A549 (cell line): ENCODE measurements around the gene VPS26B. TPM values are rescaled to one million over a fixed set of nuclear protein-coding genes. Genes with fewer than 3 reads are reported as not detected.

Source experiments
- ATAC-seq, 2 experiments: fragments of 200-7000 bp in 1 of 2; fragments of >200 bp in 1 of 2; cut with Nextera tagmentation in 1 of 2; cut with Tn5 transposase in 1 of 2; 3 replicates each; pipeline versions ENCODE4 v1.8.0 to v1.9.1; 2018 to 2020; ENCODE audit warnings: mild to moderate bottlenecking in 1 of 2, moderate library complexity in 1 of 2
- CTCF ChIA-PET: fragments of 300-600 bp; sonication (Branson Sonifier 250); formaldehyde crosslinking; extraction: SDS; loops from one replicate; lab custom pipeline; 2021; ENCODE audit warnings: antibody characterized with exemption, inconsistent platforms; lab: Yijun Ruan, JAX
- POLR2A ChIA-PET: fragments of 350-600 bp; formaldehyde crosslinking; extraction: SDS; loops from one replicate; lab custom pipeline; 2021; ENCODE audit warnings: antibody characterized with exemption, inconsistent platforms; lab: Yijun Ruan, JAX
- DNase-seq, 2 experiments: peaks; one replicate each; pipeline versions ENCODE4 v3.0.0 to v3.0.0-alpha.2; 2011 to 2016; ENCODE audit warnings: low read depth in 1 of 2, low spot score in 1 of 2
- FAIRE-seq: peaks from 2 replicates; lab custom pipeline; 2011; peaks lifted over from hg19 to GRCh38; lab: Jason Lieb, UNC
- H3K27ac ChIP-seq, 2 experiments: fragments of >200 bp; sonication (Bioruptor Twin); formaldehyde crosslinking; 3 replicates each; pipeline ENCODE4 v1.5.1; 2016 to 2017
- H3K4me1 ChIP-seq: fragments of >200 bp; sonication (Bioruptor Twin); formaldehyde crosslinking; 3 replicates; pipeline ENCODE4 v1.6.1; 2016
- H3K4me2 ChIP-seq: fragments of >200 bp; sonication (Bioruptor Twin); formaldehyde crosslinking; 3 replicates; pipeline ENCODE4 v1.6.1; 2016
- H3K4me3 ChIP-seq: fragments of >200 bp; sonication (Bioruptor Twin); formaldehyde crosslinking; 3 replicates; pipeline ENCODE4 v1.5.1; 2016
- H3K9me3 ChIP-seq: fragments of >200 bp; sonication (Bioruptor Twin); formaldehyde crosslinking; 3 replicates; pipeline ENCODE4 v1.6.1; 2016
- CHD2 ChIP-seq: fragments of 150-350 bp; IDR thresholded peaks from 2 replicates; pipeline ENCODE4 v1.6.1; 2014; ENCODE audit warnings: low read length; ENCODE audit not compliant: partially characterized antibody
- CTCF ChIP-seq: fragments of >200 bp; sonication (Bioruptor Twin); formaldehyde crosslinking; IDR thresholded peaks from 3 replicates; pipeline ENCODE4 v1.5.1; 2016
- ELK1 ChIP-seq: fragments of 150-350 bp; IDR thresholded peaks from 2 replicates; pipeline ENCODE4 v1.6.1; 2014; ENCODE audit warnings: low read depth, mild to moderate bottlenecking, low read length
- EP300 ChIP-seq, 2 experiments: fragments of >200 bp; sonication (Bioruptor Twin); formaldehyde crosslinking; IDR thresholded peaks; 2 replicates in 1 of 2; 3 replicates in 1 of 2; pipeline ENCODE4 v1.6.1; 2016 to 2017
- HES2 ChIP-seq: fragments of >200 bp; sonication (Bioruptor Twin); formaldehyde crosslinking; IDR thresholded peaks from 2 replicates; pipeline ENCODE4 v1.6.1; 2016
- HEYL ChIP-seq: fragments of 250-450 bp; sonication (Bioruptor Pico); IDR thresholded peaks from 2 replicates; pipeline ENCODE4 v1.8.0; 2021; ENCODE audit warnings: mild to moderate bottlenecking, moderate library complexity
- HOXB13 ChIP-seq: fragments of 250-450 bp; sonication (Bioruptor Pico); IDR thresholded peaks from 2 replicates; pipeline ENCODE4 v1.5.0; 2020; ENCODE audit warnings: low read depth, mild to moderate bottlenecking, moderate library complexity
- MAZ ChIP-seq: fragments of 150-350 bp; IDR thresholded peaks from 2 replicates; pipeline ENCODE4 v1.6.1; 2014; ENCODE audit warnings: antibody characterized with exemption, low read depth, low read length, borderline replicate concordance
- NPAS2 ChIP-seq: fragments of 250-450 bp; sonication (Bioruptor Pico); IDR thresholded peaks from 2 replicates; pipeline ENCODE4 v1.8.0; 2022; ENCODE audit warnings: mild to moderate bottlenecking, moderate library complexity, borderline replicate concordance
- RARB ChIP-seq: fragments of 250-450 bp; sonication (Bioruptor Pico); IDR thresholded peaks from 2 replicates; pipeline ENCODE4 v1.8.0; 2021; ENCODE audit warnings: mild to moderate bottlenecking, moderate library complexity
- RNF2 ChIP-seq: fragments of 200-600 bp; sonication (generic); IDR thresholded peaks from 2 replicates; pipeline ENCODE4 v1.6.1; 2016; ENCODE audit warnings: low read depth, mild to moderate bottlenecking, antibody characterized with exemption, moderate library complexity, borderline replicate concordance
- ZFP36 ChIP-seq: fragments of 450-650 bp; IDR thresholded peaks from 2 replicates; pipeline ENCODE4 v1.6.1; 2014; ENCODE audit warnings: borderline replicate concordance; ENCODE audit not compliant: partially characterized antibody
- WGBS: methylation state at CpG from one replicate; pipeline ENCODE4 v1.1.6; 2017; ENCODE audit errors: missing lambda C conversion rate; 5-methylcytosine and 5-hydroxymethylcytosine counted together
- polyA plus RNA-seq, 4 experiments: library from polyadenylated mRNA; depleted of rRNA in 3 of 4; stranded (reverse); fragments of >200 nt; fragmentation: RNase III in 1 of 4; extraction: RNeasy Plus Mini Kit Qiagen cat#74134 plus additional on column Dnase treatment in 1 of 4; gene quantifications; 2 replicates in 3 of 4; 3 replicates in 1 of 4; pipeline ENCODE4 v1.2.3, GENCODE V29; 2011 to 2017

VPS26B gene
- polyA plus RNA-seq, 2 of the 4 experiments (the other 2 are of a cell fraction) = 19.2 to 25.7 TPM

GRCh38 chr11:134294664-134295063, 70.2 kb downstream of the VPS26B start:
- Histone ChIP-seq H3K4me2 (no peak overlapping the region), H3K27ac (no peak overlapping the region), H3K9me3 (no peaks in the 10 kb centered on the region), H3K4me3 (no peak overlapping the region), H3K4me1 (no peaks in the 10 kb centered on the region)
- no peak for TF ChIP-seq EP300 (IDR thresholded peaks at IDR 0.05)
- no peak for TF ChIP-seq CTCF
- no peak for TF ChIP-seq HES2
- no peak for TF ChIP-seq RARB
- TF ChIP-seq HOXB13 (CRISPR knock-in tag) = no peak
- TF ChIP-seq CHD2 = no peak
- TF ChIP-seq RNF2 = no peak
- TF ChIP-seq MAZ = no peak
- TF ChIP-seq HEYL (CRISPR knock-in tag) = no peak
- no peak for TF ChIP-seq NPAS2
- no peak for TF ChIP-seq ZFP36
- no peak for TF ChIP-seq ELK1
- CTCF ChIA-PET = no interaction called here
- DNase-seq = no peak
- POLR2A ChIA-PET = no interaction called here
- ATAC-seq = no peak
- no peak for FAIRE-seq
- WGBS = 23% methylated on average over 9 of the region's 9 CpGs

Other genes starting within 250 kb of the VPS26B start
- 2.6 and 5.2 TPM in 2 replicates for gene JAM3, start 155.6 kb upstream of the VPS26B start, polyA plus RNA-seq (2011; rRNA removed)
- gene JAM3, start 155.6 kb upstream of the VPS26B start, polyA plus RNA-seq (2017; fragmentation: RNase III; extraction: RNeasy Plus Mini Kit Qiagen cat#74134 plus additional on column Dnase treatment) = 4.0 to 4.6 TPM (median 4.1 TPM) in 3 replicates
- gene NCAPD3, start 704 bp upstream of the VPS26B start, polyA plus RNA-seq (2011; rRNA removed) = 35.8 and 36.0 TPM in 2 replicates
- 25.6 to 26.6 TPM (median 26.0 TPM) in 3 replicates for gene NCAPD3, start 704 bp upstream of the VPS26B start, polyA plus RNA-seq (2017; fragmentation: RNase III; extraction: RNeasy Plus Mini Kit Qiagen cat#74134 plus additional on column Dnase treatment)
- 27.9 and 32.7 TPM in 2 replicates for gene THYN1, start 28.7 kb downstream of the VPS26B start, polyA plus RNA-seq (2011; rRNA removed)
- 16.9 to 22.6 TPM (median 20.8 TPM) in 3 replicates for gene THYN1, start 28.7 kb downstream of the VPS26B start, polyA plus RNA-seq (2017; fragmentation: RNase III; extraction: RNeasy Plus Mini Kit Qiagen cat#74134 plus additional on column Dnase treatment)
- gene ACAD8, start 28.9 kb downstream of the VPS26B start, polyA plus RNA-seq (2011; rRNA removed) = 16.8 and 16.9 TPM in 2 replicates
- 13.5 to 15.9 TPM (median 14.3 TPM) in 3 replicates for gene ACAD8, start 28.9 kb downstream of the VPS26B start, polyA plus RNA-seq (2017; fragmentation: RNase III; extraction: RNeasy Plus Mini Kit Qiagen cat#74134 plus additional on column Dnase treatment)
- not detected in 2 replicates for gene GLB1L3, start 51.7 kb downstream of the VPS26B start, polyA plus RNA-seq (2011; rRNA removed)
- not detected in 3 replicates for gene GLB1L3, start 51.7 kb downstream of the VPS26B start, polyA plus RNA-seq (2017; fragmentation: RNase III; extraction: RNeasy Plus Mini Kit Qiagen cat#74134 plus additional on column Dnase treatment)
- gene GLB1L2, start 107.3 kb downstream of the VPS26B start, polyA plus RNA-seq (2011; rRNA removed) = 3.5 and 3.6 TPM in 2 replicates
- gene GLB1L2, start 107.3 kb downstream of the VPS26B start, polyA plus RNA-seq (2017; fragmentation: RNase III; extraction: RNeasy Plus Mini Kit Qiagen cat#74134 plus additional on column Dnase treatment) = 0.94 to 1.1 TPM (median 1.1 TPM) in 3 replicates
- gene B3GAT1, start 187.6 kb downstream of the VPS26B start, polyA plus RNA-seq (2011; rRNA removed) = not detected in 2 replicates
- gene B3GAT1, start 187.6 kb downstream of the VPS26B start, polyA plus RNA-seq (2017; fragmentation: RNase III; extraction: RNeasy Plus Mini Kit Qiagen cat#74134 plus additional on column Dnase treatment) = 0.03 TPM in 1 of 3 replicates, not detected in the others